KBM-7 (cell line): Measurements from ENCODE around the gene PPM1H.
"Not testable (repeated sequence)": the region's sequence is repeated elsewhere in the genome, so short reads cannot be mapped to it uniquely, and the experiment has no call there.

Source experiments
- DNase-seq: peaks from one replicate; pipeline ENCODE4 v3.0.0-alpha.2; 2015
- in situ Hi-C: fragments of 300-500 bp; cut with MboI; formaldehyde crosslinking; loops from 2 replicates; pipeline ENCODE4 v1.14.3; 2020; ENCODE audit warnings: low sequenced_read_pairs, low pct_unique_long_range_greater_than_20kb, mixed read lengths

Gene PPM1H

GRCh38 chr12:62763312-62763711 is 171.6 kb downstream of the PPM1H start:
- no peak for DNase-seq
- in situ Hi-C loops: no loop called here

GRCh38 chr12:62762645-62763044 is 172.3 kb downstream of the PPM1H start:
- in situ Hi-C loops: no loop called here
- DNase-seq: no peak

DNA sequence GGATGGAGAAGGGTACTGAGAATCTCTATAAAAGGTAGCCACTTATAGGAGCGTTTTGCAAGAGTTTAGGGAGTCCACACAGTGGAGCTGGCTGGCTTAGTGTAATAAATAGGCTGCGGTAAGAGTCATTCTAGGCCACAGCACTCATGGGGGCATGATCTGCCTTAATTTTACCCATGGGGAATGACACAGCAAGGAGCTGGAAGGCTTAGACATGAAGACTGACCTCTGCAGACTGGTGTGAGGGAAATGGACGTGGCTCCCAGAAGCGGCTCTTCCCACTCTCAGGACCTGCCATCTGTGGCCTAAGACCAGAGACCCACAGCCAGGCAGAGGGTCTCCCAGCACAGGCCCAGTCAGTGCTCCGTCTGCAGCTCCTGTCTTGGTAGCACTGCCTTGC is 173.3 kb downstream of the PPM1H start:
- DNase-seq: no peak
- in situ Hi-C loops: no loop called here

GRCh38 chr12:62760779-62761178 is 174.2 kb downstream of the PPM1H start:
- in situ Hi-C loops: no loop called here
- DNase-seq: peak; percentile 8

- in situ Hi-C loops, DNase-seq: not testable (repeated sequence)
These were observed 174.6 kb downstream of the PPM1H start for GRCh38 chr12:62760341-62760740.

- DNase-seq: no peak
- in situ Hi-C loops: no loop called here
These were observed 176.7 kb downstream of the PPM1H start for GRCh38 chr12:62758216-62758615.

DNA sequence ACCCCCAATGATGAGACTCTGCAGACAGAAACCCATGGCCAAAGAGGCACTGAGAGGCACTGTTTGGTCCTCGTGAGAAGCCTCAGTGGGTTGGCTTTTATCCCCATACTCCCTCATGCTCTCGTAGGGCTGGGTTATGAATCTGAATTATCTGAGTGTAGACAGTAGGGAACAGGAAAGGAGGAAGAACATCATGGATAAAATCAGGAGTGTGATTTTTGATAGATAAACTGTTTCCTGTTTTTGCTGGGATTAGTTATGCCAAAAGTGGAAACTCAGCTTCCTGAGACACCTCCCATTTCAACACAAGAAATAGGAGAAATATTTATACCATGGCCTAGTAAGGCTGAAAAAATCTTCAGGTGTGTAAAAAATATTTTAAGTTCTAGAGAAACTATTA is 177.9 kb downstream of the PPM1H start:
- in situ Hi-C loops: no loop called here
- peak; percentile 16 for DNase-seq

DNA sequence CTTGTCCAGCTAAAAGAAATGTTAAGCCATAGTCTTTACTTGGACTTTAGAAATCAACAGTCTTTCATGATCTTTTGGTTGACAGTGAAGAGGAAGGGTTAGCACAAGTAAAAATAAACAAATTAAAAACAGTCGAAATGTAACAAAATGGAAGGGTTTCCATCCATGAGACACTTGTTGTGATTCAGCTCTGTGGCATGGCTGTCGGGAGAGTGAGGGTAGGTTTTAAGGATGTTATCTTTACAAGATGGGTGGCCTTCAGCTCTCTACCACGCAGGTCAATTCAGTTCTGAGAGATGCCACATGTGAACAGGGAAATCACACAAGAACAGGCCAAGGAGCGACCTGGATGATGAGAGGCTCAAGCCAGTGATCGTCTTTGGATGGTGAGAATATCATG is 180.2 kb downstream of the PPM1H start:
- DNase-seq: no peak
- in situ Hi-C loops: no loop called here

DNA sequence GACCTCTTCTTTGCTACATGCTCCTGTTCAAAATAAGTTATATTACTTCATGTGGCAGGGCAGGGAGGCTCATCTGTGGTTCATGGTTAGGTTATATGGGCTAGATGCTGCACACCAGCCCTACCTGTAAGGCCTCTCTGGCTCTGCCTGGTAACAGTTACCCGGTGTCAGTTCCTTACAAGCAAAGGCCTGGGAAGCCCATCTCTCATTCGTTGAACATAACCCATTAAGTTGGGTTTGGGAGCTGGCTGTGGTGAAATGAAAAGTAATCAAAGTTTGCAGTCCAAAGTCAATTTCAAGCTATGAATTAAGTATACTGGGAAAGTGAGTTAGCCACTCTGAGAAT is 183.2 kb downstream of the PPM1H start:
- in situ Hi-C loops: no loop called here
- DNase-seq: no peak

DNA sequence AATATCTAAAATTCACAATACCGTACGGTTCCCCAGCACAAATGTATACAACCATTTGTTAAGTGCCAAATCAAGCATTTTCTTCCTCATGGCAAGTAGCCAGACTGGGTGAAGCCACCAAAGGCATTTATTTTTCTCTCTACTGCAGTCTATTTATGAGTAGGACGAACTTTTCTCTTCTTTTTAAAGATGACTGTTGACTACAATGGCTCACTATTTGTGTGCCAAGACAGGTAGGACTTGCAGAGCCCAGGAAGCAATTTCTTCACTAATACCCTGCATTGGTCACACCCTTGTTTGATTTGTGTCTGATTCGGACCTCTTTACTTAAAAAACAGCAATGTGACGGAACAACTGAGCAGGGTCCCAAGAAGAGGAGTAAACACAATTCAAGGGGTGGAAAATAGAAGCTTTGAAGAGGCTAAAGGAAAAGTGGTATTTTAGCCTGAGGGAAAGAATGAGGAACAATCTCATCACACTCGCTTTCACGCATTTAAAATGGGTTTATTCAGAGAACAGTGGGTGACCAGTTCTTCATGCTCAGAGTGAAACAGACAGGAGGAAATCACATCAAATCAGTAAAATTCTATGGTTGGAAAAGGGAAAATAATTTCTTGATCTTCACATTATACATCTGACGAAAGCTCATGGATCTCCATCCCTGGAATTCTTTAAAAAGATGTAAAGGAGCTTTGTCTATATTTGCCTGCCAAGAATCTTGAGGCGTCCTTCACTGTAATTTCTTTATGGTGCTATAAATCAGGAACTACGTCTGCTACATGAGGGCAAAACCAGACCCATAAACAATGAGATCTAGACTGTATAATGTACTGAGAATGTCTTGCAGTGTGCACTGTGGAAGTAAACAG is 183.8 kb downstream of the PPM1H start:
- DNase-seq: no peak
- in situ Hi-C loops: no loop called here

GRCh38 chr12:62749586-62749985 is 185.4 kb downstream of the PPM1H start:
- in situ Hi-C loops: no loop called here
- DNase-seq: no peak

- in situ Hi-C loops: no loop called here
These were observed 185.9 kb downstream of the PPM1H start for GRCh38 chr12:62748941-62749468.

GRCh38 chr12:62744551-62744950 is 190.4 kb downstream of the PPM1H start:
- in situ Hi-C loops: no loop called here
- no peak for DNase-seq

More at GRCh38 chr12:62748941-62749468, 185.9 kb downstream of the PPM1H start:
- no peak for DNase-seq

DNA sequence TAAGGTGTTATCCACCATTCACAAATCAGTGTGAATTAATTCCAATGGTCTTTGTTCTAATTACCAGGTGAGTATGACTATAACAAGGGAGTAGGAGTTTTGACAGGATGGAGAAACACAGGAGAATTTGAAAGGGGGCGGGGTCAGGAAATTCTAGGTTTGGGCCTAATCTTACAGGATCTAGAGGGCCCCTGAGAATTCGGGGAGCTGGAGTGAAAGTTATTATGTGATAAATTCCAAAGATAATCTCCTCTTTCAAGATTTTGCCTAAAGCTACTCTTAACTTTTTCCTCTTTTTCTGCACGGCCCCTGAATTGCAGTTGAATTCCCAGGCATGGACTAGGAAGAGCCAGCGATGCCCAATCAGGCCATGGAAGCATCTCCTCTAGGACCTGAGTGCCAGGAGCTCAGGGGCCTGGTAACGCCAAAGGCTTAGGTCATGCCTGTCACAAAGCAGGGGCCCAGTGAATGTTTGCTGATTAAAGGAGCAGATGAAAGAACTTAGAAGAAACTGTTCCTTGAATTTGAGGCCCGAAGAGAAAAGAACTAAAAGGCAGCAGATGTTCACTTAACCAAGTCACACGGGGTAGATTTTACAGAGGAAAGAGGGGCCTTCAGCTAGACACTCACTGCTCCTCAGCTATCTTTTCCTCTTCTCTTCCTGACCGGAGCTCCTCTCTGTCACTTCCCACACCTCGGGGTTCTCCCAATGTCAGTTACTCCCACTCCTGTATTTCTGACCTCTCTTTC is 195.5 kb downstream of the PPM1H start:
- in situ Hi-C loops: no loop called here

DNA sequence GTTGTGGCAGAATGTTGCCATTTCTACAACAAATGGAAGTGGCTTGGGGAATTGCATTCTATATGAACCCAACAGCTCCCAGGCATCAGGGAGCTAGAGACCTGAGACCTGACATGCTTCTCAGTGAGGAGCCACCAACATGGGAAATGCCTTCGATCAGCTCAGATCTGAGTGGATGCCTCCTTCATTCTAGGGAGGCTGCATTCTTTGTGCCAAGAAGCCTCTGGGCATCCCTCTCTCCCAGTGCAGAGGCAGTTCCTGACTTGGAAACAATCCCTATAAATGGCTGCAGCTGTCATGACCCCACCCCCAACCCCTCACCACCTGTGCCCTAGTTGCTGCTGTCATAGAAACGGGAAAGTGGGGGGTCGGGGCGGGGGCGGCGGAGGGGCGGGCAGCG is 196.3 kb downstream of the PPM1H start:
- no peak for DNase-seq
- in situ Hi-C loops: no loop called here

More for the DNA sequence above, 195.5 kb downstream of the PPM1H start:
- no peak for DNase-seq

GRCh38 chr12:62738105-62738504 is 196.8 kb downstream of the PPM1H start:
- DNase-seq: no peak
- in situ Hi-C loops: no loop called here

DNA sequence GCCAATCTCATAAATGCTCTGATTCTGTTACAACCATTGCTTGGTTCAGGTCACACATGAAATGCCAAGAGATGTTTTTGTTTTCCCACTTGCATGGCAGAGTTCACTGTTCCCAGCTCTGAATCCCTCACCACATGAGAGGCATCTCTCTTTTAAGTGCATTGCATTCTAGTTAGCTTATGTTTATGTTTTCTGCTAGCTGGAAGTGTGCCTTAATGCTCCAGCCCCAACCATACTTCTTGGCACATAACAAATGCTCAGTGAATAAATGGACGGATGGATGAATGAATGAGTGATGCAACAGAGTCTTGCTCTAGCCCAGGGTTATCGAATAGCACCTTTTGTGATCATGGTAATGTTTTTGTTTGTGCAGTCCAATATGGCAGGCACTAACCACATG is 197.3 kb downstream of the PPM1H start:
- no peak for DNase-seq
- in situ Hi-C loops: no loop called here

GRCh38 chr12:62737188-62737587 is 197.8 kb downstream of the PPM1H start:
- in situ Hi-C loops: no loop called here
- DNase-seq: no peak

DNA sequence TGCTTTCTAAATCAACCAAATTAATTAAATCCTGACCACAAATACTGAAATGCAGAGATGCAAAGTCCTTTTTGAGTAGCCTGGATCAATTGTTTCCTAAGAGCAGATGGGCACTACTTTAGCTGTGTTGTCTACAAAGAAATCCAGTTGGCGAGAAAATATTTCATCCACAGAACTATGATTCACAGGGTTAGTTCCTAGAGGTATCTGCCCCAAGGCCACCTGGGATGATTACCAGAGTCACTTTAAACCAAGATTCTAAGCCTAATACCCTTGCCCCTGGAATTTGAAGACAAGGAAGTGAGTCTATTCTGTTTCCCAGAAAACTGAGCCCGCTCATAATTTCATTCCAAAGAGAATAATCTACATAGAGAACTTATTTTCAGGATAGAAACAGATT is 198.4 kb downstream of the PPM1H start:
- no peak for DNase-seq
- in situ Hi-C loops: no loop called here

DNA sequence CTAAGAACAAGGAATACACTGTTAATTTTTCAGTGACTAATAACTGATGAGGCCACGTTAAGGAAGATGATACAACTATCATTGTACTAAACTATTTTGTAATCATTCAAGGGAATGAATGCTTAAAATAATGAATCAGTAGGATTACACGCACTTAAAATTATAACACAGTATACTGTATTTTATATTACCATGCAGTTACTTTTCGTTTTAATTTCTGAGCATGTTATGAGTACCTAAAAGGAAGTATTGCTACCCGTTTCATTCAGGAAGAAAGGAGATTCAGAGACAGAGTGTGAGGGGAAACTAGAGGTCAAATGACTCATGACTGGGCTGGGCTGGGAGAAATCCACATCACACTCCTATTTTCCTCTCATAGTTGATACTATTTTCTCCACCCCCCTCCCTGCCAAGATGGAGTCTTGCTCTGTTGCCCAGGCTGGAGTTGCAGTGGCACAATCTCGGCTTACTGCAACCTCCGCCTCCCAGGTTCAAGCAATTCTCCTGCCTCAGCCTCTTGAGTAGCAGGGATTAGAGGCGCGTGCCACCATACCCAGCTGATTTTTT is 202.0 kb downstream of the PPM1H start:
- no peak for DNase-seq
- in situ Hi-C loops: no loop called here
